ENCODE measurements around the gene SLAMF6.

DNA sequence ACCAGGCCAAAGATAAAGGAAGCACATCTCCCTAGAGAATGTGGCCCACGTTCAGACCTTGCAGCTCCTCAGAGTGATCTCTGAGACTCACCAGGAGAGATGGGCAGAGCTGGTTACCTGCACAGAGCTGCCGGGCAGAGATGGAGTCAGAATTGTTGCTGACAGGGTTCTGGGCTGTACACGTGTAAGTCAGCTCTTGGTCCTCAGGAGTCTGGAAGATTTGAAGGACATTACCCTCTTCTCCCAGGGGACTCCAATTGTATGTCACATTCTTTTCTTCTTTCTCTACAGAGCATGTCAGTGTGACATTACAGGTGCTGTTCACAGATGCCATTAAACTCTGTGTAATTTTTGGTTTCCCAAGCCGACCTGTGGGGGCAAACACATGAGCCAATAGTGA, 30.7 kb upstream of the SLAMF6 start:
- TF ChIP-seq REST (IDR thresholded peaks at IDR 0.05; ENCODE audit: insufficient read depth in 1 of 2, low read depth in 2 of 2, low read length in 2 of 2): no peak
- TF ChIP-seq POLR2AphosphoS5 (IDR thresholded peaks at IDR 0.05; ENCODE audit: low read depth, low read length): no peak
- TF ChIP-seq FOXP2 (optimal IDR thresholded peaks at IDR 0.05; ENCODE audit: borderline replicate concordance, extremely low read depth, extremely low read length, insufficient read depth): no peak
- no peak for TF ChIP-seq TAF1 (IDR thresholded peaks at IDR 0.05; ENCODE audit: borderline replicate concordance, insufficient read depth, low read length)

Measured in PFSK-1 (cell line).